Measurements from ENCODE around the gene NUP62. TPM values are rescaled to one million over a fixed set of nuclear protein-coding genes. Genes with fewer than 3 reads are reported as not detected.
A peak's percentile ranks its signal among the peaks of the same experiment; 100 is the strongest.

Gene NUP62
- total and polyA plus RNA-seq, 12 donors, result 13.2 to 48.1 (median 32.7) TPM

- ATAC-seq (no peak), DNase-seq (no peak)
- intact Hi-C loops (cut with DNase I), result no loop called here
- Histone ChIP-seq H3K4me3 (no peak overlapping the region), H3K4me1 (peaks cover 4 to 70% (median 24%) of the 10 kb centered on the region in 9 donors), H3K27ac (peak overlapping the region in 1 of 10 donors; percentile 74), H3K36me3 (peaks cover 0 to 81% (median 9%) of the 10 kb centered on the region in 9 donors), H3K27me3 (no peaks in the 10 kb centered on the region), H3K9me3 (no peaks in the 10 kb centered on the region)
- WGBS, 2 donors, result 76 to 78% methylated on average over 25 of the region's 25 CpGs
- TF ChIP-seq CTCF (IDR thresholded peaks at IDR 0.05), result no peak
Measured at GRCh38 chr19:49924004-49924880, 5.1 kb downstream of the NUP62 start.

DNA sequence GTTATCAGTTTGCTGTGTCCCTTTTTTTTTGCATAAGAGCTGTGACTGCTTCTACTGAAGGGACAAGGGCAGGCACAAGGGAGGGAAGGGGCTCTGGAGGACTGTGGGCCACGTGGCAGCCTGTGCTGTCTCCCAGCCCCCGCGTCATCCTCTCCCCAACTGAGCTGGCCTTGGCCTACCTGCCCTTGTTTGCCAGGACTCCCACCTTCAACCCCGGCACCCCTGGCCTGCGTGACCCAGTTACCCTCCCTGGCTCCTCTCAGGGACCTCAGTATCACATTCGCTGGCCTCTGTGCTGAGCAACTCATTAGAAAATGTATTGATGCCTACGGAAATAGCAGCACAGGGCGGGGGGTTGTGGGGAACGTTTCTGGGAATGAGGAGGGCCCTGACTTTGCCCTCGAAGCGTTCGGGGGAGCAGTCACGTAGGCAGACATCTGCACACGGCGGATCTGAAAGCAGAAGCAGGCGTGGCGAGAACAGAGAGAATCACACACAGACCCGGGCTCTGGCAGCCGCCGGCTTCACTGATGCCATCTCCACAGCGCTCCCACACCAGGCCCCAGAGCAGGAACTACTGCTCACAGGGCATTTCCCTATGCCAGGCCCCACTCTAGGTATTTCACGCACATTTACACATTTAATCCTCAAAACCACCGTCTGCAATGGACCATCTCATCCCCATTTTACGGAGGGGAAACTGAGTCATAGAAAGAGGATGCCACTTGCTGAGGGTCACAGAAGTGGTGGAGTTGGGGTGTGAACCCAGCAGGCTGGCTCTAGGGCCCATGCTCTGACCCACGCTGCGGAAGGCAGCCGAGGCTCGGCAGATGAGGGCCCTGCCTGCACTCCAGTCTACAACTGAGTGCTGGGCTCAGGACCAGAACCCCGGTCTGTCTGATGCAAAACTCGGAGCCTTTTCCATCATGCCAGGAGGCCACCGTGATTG, 6.0 kb downstream of the NUP62 start:
- Histone ChIP-seq H3K27ac (peak overlapping the region in 1 of 10 donors; percentile 74), H3K36me3 (peaks cover 0 to 89% (median 9%) of the 10 kb centered on the region in 9 donors), H3K9me3 (no peaks in the 10 kb centered on the region), H3K27me3 (no peaks in the 10 kb centered on the region), H3K4me1 (peaks cover 4 to 68% (median 22%) of the 10 kb centered on the region in 9 donors), H3K4me3 (no peak overlapping the region)
- ATAC-seq, result peak in 4 of 8 donors; percentile 23 to 56 (median 25)
- no peak for TF ChIP-seq CTCF (IDR thresholded peaks at IDR 0.05)
- WGBS, 2 donors, result 88 to 90% methylated on average over 31 of the region's 31 CpGs
- intact Hi-C loops (cut with DNase I), result no loop called here
- DNase-seq, result no peak

DNA sequence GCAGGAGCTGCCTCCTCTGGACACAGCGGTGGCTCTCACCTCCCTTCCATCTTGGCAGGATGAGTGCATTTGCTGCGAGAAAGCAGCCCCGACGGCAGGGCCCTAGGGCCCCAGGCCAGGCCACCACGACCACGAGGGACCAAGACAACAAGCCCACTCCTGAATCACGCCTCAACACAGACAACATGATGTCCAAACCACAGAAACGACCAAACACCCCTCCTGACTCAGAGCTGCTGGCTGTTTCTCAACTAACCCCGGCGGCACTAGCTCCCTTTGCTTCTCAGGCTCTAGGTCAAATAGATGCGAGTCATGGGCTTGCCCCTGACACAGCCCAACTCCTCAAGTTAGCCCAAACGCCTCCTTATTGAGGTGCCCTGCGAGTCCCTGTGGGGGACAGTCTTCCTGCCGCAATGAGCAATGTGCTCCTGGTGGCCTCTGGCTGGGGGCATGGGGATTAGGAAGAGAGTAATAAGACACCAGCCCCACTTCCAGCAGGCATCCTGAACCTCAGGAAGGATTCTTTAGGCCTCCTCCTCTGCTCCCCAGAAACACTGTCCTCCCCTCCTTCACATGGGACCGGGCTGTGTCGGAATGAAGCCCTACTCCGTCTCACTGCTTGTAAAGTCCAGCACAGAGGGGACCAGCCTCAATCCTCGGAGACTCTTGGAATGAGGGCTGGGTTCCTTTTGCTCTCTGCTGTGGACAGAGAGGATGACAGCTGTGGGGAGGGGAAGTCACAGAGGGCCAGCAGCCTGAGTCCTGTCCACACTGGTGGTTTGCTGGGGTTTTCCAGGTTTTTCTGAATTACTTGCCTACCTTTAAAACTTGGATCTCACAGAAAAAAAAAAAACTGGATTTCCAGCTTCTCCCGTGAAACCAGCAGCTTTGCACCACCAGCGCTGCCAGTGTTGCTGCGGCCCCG, 7.2 kb downstream of the NUP62 start:
- Histone ChIP-seq H3K4me3 (no peak overlapping the region), H3K4me1 (peaks cover 0 to 68% (median 10%) of the 10 kb centered on the region in 9 donors), H3K9me3 (no peaks in the 10 kb centered on the region), H3K36me3 (peaks cover 0 to 91% (median 9%) of the 10 kb centered on the region in 9 donors), H3K27me3 (no peaks in the 10 kb centered on the region), H3K27ac (peak overlapping the region in 1 of 10 donors; percentile 74)
- TF ChIP-seq CTCF (IDR thresholded peaks at IDR 0.05), result no peak
- no peak for DNase-seq
- intact Hi-C loops (cut with DNase I), result no loop called here
- ATAC-seq, result no peak
- 86 to 89% methylated on average over 22 of the region's 22 CpGs for WGBS, 2 donors

Data from heart right ventricle (tissue), 16 donors.